Measurements from ENCODE around the gene PSMD8.
"Not testable (repeated sequence)": the region's sequence is repeated elsewhere in the genome, so short reads cannot be mapped to it uniquely, and the experiment has no call there.

Gene PSMD8

GRCh38 chr19:38336638-38337359 is 37.6 kb upstream of the PSMD8 start:
- peak overlapping the region; percentile 96 to 100 for H3K27ac ChIP-seq
- TF ChIP-seq CTCF (IDR thresholded peaks at IDR 0.05): no peak
- peak overlapping the region; percentile 69 for H3K4me3 ChIP-seq
- peak; percentile 96 for DNase-seq (ENCODE audit: low spot score)

DNA sequence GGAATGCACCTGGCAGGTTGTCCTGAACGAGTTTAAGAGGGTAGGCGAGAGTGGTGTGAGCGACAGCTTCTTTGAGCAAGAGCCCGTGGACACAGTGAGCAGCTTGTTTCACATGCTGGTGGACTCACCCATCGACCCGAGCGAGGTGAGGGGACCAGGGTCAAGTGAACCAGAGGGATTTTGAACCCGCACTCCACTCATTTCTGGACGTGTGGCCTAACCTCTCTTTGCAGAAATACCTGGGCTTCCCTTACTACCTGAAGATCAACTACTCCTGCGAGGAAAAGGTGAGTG is 37.1 kb upstream of the PSMD8 start:
- DNase-seq (ENCODE audit: low spot score): no peak
- no peak for TF ChIP-seq CTCF (IDR thresholded peaks at IDR 0.05)
- H3K27ac ChIP-seq: peak overlapping the region in 1 of 2 donors; percentile 100
- peak overlapping the region; percentile 69 for H3K4me3 ChIP-seq

DNA sequence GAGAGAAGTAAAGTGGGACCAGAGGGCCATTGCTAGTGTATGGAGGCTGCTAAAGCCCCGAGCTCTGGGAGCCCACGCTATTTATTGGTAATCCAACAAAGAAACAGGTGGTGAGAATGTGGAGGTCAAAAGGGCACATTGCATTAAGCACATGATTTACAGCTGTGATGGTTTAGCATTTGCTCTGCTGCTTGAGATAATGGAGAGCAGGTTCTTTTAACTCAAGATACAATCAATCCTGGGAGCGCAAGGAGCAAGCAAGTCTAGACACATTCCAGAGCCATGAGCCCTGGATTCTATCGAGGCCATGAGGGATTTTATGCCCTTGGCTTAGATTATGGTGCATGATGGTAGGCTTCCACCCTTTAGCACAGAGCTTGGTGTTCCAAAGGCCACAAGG is 35.4 kb upstream of the PSMD8 start:
- H3K27ac ChIP-seq; DNase-seq (ENCODE audit: low spot score); H3K4me3 ChIP-seq: not testable (repeated sequence)

DNA sequence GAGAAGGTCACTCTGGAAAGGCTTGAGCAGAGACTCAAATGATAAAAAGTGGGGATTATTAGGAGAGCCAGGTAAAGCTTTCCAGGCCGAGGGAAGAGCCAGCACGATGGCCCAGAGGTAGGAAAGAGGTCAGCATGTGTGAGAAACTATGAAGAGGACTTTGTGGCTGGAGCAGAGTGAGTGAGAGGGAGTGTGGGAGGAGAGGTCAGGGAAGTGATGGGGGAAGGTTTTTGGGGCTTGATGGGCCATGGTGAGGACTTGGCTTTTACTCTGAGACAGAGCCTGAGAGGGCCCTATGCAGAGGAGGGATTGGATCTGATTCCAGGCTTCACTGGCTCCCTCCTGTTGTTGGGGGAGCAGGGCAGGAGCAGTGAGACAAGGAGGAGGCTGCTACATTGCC is 33.4 kb upstream of the PSMD8 start:
- DNase-seq (ENCODE audit: low spot score): no peak
- H3K4me3 ChIP-seq: no peak overlapping the region
- TF ChIP-seq CTCF (IDR thresholded peaks at IDR 0.05): no peak
- H3K27ac ChIP-seq: no peak overlapping the region

DNA sequence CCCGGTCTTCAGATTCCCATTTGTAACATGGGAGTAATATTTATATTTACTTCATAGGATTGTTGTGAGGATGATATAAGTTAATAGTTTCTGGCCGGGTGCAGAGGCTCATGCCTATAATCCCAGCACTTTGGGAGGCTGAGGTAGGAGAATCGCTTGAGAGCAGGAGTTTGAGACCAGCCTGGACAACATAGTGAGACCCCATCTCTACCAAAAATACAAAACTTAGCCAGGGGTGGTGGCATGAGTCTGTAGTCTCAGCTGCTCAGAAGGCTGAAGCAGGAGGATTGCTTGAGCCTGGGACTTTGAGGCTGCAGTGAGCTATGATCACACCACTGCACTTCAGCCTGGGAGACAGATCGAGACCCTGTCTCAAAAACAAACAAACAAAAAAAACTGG is 27.5 kb upstream of the PSMD8 start:
- no peak for TF ChIP-seq CTCF (IDR thresholded peaks at IDR 0.05)
- DNase-seq (ENCODE audit: low spot score): no peak
- no peak overlapping the region for H3K4me3 ChIP-seq
- no peak overlapping the region for H3K27ac ChIP-seq

DNA sequence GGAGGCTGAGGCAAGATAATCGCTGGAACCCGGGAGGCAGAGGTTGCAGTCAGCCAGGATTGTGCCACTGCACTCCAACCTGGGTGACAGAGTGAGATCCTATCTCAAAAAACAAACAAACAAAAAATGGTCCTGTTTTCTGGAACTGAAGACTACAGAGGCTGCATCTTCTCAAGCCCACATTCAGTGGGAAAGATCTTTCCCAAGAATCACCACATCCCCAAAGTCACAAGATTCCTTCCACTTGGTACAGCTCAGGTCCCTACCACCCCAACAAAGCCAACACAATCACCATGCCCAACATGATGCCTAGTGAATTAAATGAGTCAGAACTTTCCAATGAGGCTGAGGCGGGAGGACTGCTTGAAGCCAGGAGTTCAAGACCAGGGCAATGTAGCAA is 23.5 kb upstream of the PSMD8 start:
- DNase-seq (ENCODE audit: low spot score): no peak
- TF ChIP-seq CTCF (IDR thresholded peaks at IDR 0.05): no peak
- no peak overlapping the region for H3K27ac ChIP-seq
- H3K4me3 ChIP-seq: no peak overlapping the region

DNA sequence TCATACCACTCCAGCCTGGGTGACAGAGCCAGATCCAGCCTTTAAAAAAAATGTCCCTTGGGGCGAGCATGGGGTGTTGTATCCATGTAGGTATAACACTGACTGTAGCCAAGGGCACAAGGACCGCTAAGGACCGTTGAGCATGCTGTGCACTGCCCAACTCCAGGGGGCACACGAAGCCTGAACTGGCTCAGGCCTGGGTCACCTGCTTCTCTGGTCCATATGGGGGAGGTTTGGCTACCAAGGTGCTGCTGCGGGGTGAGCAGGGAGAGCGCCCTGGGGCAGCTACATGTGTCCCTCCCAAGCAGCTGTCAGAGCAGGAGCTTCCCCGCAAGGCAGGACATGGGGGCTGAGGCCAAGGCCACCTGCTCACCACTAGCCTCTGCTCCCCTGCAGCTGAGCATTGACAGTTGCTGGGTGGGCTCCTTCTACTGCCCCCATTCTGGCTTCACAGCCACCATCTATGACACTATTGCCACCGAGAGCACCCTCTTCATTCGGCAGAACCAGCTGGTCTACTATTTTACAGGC is 22.4 kb upstream of the PSMD8 start:
- no peak for DNase-seq (ENCODE audit: low spot score)
- Histone ChIP-seq H3K4me3 (no peak overlapping the region), H3K27ac (no peak overlapping the region)
- no peak for TF ChIP-seq CTCF (IDR thresholded peaks at IDR 0.05)
